Stimulated activated CD8-positive, alpha-beta memory T cell treated with anti-CD3 and anti-CD28 coated beads, Interleukin-12 subunit alpha, Interleukin-12 subunit beta, amount 100 ng/mL, for 1 hour (primary cell): ENCODE data around the gene PTPN6.

Source experiments
- DNase-seq: peaks from one replicate; pipeline ENCODE4 v3.0.0-alpha.2; 2020; ENCODE audit warnings: low read depth

Gene PTPN6

DNA sequence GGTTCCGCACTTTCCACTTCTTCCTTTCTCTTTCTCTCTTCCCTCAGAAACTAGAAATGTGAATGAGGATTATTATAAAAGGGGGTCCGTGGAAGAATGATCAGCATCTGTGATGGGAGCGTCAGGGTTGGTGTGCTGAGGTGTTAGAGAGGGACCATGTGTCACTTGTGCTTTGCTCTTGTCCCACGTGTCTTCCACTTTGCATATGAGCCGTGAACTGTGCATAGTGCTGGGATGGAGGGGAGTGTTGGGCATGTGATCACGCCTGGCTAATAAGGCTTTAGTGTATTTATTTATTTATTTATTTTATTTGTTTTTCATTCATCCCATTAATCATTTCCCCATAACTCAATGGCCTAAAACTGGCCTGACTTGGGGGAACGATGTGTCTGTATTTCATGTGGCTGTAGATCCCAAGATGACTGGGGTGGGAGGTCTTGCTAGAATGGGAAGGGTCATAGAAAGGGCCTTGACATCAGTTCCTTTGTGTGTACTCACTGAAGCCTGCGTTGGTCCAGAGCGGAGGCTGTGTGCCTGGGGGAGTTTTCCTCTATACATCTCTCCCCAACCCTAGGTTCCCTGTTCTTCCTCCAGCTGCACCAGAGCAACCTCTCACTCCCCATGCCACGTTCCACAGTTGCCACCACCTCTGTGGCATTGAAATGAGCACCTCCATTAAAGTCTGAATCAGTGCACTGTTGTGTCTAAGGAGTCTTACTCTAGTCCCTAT lies 28.0 kb upstream of the PTPN6 start:
- DNase-seq, result no peak

DNA sequence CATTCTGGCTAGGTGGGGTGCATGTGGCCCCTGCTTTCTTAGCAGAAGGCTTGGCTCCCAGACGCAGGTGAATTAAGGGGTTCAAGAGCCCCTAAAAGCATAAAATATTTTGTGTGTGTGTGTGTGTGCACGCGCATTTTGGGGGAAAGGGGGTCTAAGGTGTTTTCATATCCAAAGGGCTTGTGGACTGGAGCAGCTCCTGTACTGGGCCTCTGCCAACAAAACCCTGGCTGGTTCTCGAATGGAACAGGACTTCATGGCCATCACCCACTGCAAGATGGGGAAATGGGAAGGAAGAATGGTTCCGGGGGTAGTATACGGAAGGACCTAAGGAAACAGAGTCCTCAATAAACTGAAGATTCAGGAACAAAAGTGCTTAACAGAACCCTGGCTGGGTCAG lies 27.3 kb upstream of the PTPN6 start:
- DNase-seq, result no peak

DNA sequence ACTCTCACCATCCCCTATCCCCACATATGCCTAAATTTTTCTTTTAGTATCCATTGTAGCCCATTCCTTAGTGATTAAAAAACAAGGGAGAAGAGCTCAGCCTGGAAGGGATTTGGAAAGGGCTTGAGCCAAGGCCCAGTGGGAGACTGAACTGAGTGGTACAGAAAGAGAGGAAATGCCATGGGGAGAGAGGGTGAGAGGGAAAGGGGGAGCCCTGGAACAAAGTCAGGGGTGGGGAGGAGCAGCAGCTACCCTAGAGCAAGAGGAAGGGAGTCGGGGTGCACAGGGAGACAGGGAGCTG lies 26.0 kb upstream of the PTPN6 start:
- DNase-seq, result no peak

DNA sequence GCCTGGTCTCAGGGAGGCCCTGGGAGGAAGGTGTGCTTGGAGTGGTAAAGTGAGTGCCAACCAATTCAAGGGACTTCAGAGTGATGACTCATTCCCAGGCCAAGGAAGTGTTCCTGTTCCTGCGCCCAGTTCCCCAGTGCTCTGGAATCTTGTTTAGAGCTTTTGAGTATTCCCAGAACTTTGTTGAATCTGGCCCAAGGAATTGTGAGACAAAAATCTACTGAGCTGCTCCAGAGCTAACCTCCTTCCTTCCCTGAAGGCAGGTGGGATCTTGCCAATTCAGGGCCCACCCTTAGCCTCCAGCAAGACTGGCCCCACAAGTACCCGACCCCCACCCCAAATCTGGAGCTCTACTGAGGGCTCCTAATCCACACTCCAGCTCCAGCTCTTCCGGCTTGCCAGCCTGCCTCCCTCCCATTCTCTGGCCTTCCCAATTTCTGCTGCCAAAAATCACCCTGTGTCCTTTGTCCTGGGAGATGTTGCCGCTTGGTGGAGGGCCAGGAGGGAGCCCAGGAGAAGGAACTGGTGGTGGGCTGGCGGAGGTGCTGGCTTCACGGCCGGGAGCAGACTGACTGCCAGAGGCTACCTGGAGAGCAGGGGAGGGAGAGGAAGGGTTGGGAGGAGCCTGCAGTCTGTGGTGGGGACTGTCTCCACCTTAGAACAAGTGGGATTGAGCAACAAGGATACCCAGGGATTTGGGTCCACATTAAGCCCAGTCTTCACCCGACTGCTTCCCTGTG lies 25.4 kb upstream of the PTPN6 start:
- DNase-seq, result no peak

DNA sequence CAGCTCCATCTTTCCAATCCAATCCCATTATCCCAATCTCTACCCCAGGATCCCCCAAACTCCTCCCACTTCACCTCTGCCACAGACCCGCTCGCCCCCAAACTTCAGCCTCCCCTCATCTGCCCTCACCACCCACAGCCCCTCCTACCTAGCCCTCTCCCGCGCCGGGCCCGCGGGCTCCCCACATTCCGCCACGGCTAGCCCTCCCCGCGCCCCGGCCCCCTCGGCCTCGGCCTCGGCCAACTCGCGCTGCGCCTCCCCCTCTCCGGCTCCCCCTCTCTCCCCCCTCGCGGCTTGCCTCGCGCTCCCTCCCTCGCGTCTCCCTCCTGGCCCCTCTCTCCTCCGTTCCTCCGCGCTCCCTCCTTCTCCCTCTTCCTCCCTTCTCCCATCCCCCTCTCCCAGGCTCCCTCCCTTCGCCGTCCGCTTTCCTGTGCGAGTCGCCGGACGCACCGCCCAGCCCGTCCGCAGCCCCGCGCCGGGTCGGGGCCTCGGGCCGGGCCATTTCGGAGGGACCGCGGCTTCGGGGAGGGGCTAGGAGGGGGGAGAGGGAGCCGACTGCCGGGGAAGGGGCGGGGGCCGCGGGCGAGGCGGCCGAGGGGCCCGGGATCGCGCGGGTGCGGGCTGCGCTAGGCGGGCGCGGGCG lies 23.7 kb upstream of the PTPN6 start, which contains the start of gene ATN1:
TSS of gene ATN1 (plus strand) at position 581 of the 643 bp plus-strand sequence. CDS start 6,043 bp downstream, outside the sequence.
- peak; percentile 33 for DNase-seq

DNA sequence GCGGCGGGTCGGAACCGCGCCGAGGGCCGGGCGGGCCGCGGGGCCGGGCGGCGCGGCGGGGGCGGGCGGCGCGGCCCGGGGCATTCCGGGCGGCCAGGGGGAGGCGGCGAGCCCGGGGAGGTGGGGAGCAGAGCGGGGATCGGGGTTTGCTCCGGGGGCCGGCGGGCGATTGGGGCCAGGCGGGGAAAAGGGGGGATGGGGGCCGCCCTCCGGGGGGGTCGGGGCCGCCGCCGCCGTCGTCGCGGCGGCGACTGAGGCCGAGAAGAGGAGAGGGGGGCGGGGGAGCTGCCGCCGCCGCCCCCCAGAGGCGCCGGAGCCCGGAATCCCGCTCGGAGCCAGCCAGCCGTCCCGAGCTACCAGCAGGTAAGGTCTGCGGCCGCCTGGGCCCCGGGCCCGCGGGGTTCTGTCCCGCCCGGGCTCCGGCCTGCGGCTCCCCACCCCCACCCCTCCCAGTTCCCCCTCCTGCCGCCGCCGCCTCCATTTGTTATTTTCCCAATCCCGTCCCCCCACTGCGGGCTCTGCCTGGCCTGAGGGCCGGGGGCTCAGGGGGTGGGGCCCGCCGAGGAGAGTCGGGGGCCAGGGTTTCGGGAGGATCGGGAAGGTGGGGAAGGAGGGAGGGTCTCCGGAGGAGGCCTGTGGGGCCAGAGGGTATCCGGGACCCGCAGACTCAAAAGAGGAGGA lies 23.0 kb upstream of the PTPN6 start:
- DNase-seq, result no peak

DNA sequence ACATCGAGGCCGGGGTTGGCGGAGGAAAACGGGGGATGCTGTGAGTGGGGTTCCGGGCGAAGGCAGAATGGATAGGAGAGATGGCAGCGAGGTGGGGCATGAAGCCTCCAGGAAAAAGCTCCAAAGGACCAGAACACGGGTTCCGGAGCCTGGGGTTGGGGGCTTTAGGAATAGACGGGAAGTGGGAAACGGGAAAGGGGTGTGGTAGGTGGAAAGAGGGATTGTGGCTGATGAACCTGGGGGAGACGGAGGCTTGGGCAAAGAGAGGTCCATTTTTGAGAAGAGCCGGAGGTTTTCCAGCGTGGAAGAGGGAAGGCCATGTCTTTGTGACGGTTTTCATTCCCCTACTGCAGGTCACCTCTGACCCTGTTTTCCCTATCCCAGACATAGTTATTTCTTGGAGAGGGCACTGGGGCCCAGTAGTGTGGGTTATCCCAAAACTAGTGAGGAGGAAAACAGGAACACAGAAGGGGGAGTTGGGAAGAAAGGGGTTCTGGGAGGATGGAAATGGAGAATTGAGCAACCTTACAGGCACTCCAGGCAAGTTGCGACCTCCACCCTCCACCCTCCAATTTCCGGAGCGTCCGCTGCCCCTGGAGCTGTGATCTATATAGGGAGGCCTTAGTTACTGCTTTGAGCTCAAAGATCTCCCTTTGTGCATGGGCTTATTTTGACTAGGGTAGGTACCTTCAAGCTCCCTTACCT lies 22.3 kb upstream of the PTPN6 start:
- DNase-seq, result no peak

DNA sequence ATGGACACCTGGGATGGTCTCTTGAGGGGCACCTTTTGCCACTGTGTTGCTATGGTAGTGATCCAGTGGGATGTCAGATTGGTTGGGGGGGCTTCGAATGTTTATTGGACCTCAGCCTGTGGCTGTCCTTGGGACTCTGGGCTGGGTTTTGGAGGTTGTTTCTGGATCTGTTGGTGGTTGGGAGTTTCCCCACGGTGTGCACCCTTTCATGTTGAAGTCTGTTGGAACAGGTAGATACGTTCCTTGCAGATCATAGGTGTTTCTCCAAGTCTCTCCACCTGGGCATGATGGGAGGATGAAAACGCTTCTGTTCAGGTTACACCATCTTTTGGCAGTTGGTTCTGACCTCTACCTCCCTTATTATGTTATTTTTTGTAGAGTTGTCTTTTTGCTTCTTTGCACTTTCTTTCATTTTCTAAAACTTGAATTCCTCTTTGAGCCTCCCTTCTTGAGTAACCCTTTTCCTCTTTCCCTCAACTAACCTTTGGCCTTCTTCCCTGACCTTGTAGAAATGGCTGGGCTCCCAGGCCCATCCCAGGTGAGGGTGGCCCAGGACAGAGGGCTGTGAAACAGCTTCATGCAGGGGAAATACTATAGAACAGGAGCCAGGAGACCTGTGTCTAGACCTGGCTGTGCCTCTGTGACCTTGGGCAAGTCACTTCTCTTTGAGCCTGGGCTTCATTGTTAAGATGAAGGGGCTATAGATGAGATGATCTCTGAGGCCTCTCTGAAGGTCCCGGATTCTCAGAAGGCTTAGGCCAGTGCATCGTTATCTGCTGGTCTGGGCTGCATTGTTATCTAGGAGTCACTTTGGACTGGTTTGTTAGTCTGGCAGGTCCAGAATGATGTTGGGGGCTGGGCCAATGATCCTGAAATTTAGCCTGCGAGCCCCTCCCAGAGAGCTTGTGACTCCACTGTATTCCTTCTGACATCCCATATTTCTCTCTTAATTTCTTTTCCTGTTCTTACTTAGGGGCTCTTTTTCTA lies 21.4 kb upstream of the PTPN6 start:
- DNase-seq, result no peak

DNA sequence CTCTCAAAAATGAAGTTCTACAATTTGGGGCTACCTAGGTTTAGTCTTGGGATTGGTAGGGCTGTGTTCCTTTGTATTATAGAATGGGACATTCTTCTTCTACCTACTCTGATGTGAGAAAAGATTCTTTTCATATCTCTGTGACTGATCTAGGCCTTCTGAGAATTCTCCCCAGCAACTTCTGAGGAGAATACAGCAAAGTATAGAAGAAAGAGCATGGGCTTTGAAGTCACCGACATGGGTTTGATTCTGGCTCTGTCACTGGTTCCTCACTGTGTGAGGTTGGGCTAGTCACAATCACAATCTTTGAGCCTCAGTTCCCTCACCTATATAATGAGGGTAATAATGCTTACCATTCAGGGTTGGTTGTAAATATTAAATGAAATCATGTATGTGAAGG lies 18.4 kb upstream of the PTPN6 start:
- DNase-seq, result no peak

DNA sequence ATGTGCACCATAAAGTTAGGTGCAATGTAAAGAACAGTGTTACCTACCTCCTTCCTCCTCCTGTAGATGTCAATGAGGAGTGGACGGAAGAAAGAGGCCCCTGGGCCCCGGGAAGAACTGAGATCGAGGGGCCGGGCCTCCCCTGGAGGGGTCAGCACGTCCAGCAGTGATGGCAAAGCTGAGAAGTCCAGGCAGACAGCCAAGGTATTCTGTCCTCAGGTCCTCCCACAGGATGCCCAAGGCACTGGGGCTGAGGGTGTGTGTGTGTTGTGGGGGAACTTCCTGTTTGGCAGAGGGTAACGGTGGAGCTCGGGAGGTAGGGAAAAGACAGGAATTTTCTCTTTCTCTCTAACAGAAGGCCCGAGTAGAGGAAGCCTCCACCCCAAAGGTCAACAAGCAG lies 17.0 kb upstream of the PTPN6 start:
- no peak for DNase-seq

DNA sequence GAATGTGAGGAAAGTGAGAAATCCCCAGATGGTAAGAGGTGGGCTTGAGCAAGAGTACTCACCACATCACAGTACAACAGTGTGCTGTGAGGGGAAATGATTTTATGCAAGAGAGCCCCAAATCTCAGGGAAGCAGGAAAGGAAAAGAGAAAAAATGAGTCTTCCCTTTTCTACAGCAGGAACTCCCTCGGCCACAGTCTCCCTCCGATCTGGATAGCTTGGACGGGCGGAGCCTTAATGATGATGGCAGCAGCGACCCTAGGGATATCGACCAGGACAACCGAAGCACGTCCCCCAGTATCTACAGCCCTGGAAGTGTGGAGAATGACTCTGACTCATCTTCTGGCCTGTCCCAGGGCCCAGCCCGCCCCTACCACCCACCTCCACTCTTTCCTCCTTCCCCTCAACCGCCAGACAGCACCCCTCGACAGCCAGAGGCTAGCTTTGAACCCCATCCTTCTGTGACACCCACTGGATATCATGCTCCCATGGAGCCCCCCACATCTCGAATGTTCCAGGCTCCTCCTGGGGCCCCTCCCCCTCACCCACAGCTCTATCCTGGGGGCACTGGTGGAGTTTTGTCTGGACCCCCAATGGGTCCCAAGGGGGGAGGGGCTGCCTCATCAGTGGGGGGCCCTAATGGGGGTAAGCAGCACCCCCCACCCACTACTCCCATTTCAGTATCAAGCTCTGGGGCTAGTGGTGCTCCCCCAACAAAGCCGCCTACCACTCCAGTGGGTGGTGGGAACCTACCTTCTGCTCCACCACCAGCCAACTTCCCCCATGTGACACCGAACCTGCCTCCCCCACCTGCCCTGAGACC lies 15.6 kb upstream of the PTPN6 start:
- DNase-seq, result no peak

DNA sequence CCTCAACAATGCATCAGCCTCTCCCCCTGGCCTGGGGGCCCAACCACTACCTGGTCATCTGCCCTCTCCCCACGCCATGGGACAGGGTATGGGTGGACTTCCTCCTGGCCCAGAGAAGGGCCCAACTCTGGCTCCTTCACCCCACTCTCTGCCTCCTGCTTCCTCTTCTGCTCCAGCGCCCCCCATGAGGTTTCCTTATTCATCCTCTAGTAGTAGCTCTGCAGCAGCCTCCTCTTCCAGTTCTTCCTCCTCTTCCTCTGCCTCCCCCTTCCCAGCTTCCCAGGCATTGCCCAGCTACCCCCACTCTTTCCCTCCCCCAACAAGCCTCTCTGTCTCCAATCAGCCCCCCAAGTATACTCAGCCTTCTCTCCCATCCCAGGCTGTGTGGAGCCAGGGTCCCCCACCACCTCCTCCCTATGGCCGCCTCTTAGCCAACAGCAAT lies 14.9 kb upstream of the PTPN6 start:
- DNase-seq, result no peak

DNA sequence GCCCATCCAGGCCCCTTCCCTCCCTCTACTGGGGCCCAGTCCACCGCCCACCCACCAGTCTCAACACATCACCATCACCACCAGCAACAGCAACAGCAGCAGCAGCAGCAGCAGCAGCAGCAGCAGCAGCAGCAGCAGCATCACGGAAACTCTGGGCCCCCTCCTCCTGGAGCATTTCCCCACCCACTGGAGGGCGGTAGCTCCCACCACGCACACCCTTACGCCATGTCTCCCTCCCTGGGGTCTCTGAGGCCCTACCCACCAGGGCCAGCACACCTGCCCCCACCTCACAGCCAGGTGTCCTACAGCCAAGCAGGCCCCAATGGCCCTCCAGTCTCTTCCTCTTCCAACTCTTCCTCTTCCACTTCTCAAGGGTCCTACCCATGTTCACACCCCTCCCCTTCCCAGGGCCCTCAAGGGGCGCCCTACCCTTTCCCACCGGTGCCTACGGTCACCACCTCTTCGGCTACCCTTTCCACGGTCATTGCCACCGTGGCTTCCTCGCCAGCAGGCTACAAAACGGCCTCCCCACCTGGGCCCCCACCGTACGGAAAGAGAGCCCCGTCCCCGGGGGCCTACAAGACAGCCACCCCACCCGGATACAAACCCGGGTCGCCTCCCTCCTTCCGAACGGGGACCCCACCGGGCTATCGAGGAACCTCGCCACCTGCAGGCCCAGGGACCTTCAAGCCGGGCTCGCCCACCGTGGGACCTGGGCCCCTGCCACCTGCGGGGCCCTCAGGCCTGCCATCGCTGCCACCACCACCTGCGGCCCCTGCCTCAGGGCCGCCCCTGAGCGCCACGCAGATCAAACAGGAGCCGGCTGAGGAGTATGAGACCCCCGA lies 14.3 kb upstream of the PTPN6 start:
- DNase-seq, result no peak

DNA sequence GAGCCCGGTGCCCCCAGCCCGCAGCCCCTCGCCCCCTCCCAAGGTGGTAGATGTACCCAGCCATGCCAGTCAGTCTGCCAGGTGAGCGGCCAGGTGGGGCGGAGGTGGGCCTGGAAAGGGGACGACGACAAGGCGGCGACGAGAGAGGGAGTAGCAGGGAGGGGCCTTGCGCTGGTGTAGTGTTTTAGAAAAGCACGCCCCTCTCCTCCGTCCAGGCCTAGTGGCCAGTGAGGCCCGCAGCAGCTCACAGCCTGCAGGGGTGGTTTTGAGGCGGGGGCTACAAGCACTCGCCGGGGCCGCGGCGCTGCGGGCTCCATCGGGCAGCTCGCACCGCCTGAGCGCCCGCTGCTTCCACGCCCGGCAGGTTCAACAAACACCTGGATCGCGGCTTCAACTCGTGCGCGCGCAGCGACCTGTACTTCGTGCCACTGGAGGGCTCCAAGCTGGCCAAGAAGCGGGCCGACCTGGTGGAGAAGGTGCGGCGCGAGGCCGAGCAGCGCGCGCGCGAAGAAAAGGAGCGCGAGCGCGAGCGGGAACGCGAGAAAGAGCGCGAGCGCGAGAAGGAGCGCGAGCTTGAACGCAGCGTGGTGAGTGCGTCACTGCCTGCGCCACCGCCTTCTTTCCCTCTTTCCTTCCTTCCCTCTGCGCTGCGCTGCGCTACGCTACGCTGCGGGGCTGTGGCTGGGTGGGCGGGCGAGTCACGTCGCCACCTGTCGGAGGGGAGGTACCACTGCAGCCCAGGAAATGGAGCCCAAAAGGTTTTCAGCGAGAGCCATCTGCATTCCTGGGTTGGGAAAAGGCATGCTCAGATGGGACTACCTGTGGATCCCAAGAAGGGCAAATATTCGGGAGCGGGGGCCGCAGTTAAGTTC lies 13.4 kb upstream of the PTPN6 start:
- DNase-seq, result peak; percentile 88

DNA sequence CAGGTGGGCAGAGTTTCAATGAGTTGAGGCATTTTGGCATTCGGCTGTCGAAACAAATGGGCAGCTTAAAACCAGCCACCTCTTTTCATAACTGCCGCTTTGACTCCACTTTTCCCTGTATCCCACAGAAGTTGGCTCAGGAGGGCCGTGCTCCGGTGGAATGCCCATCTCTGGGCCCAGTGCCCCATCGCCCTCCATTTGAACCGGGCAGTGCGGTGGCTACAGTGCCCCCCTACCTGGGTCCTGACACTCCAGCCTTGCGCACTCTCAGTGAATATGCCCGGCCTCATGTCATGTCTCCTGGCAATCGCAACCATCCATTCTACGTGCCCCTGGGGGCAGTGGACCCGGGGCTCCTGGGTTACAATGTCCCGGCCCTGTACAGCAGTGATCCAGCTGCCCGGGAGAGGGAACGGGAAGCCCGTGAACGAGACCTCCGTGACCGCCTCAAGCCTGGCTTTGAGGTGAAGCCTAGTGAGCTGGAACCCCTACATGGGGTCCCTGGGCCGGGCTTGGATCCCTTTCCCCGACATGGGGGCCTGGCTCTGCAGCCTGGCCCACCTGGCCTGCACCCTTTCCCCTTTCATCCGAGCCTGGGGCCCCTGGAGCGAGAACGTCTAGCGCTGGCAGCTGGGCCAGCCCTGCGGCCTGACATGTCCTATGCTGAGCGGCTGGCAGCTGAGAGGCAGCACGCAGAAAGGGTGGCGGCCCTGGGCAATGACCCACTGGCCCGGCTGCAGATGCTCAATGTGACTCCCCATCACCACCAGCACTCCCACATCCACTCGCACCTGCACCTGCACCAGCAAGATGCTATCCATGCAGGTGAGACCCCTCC lies 12.6 kb upstream of the PTPN6 start:
- no peak for DNase-seq

DNA sequence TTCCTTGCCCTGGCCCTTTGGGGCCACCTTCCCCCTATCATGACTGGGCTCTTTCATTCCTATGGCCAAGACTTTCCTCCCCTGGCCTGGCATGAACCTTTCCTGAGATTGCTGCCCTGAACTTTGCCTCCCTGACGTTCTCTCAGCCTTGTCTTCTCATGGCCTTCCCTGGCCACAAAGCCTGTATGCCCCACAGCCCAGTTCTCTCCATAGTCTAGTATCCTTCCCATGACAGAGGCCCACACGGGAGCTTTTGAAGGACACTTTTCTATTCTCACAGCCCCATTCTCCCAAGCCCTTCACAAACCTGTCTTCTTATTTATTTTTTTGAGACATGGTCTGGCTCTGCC lies 12.0 kb upstream of the PTPN6 start:
- DNase-seq, result no peak

DNA sequence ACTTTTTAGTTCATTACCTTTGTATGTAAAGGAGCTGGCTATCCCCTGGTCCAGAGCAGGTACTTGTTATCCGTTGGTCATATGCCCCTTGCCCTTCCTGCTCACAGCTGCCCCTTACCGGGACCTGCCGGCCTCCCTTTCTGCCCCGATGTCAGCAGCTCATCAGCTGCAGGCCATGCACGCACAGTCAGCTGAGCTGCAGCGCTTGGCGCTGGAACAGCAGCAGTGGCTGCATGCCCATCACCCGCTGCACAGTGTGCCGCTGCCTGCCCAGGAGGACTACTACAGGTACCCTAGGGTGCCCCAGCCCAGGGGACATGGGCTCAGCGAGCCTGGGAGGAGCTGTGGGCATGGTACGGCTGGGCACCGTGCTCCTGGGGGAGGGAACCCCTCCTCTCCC lies 9.9 kb upstream of the PTPN6 start:
- DNase-seq, result no peak
